ENCODE measurements around the gene SYNC.
"Not testable (repeated sequence)": the region's sequence is repeated elsewhere in the genome, so short reads cannot be mapped to it uniquely, and the experiment has no call there.

The SYNC gene

DNA sequence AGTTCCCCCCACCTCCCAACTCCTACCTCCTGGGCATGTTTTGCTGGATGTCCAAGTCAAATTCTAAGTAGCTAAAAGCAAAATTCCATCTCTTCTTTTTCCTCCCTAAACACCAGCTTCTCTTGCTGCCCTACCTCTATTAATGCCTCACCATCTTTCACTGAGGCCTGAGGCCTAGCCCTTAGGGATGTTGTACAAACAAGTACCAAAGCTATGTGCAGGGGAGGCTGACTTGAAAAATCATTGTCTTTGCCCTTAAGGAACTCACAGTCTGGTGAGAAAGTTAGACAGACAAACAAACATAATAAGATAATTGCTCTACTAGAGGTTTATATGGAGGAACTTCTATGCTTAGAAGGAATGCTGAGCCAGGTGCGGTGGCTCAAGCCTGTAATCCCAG, 25.3 kb upstream of the SYNC start:
- intact Hi-C loops (cut with DNase I) = no loop called here
- DNase-seq = no peak

DNA sequence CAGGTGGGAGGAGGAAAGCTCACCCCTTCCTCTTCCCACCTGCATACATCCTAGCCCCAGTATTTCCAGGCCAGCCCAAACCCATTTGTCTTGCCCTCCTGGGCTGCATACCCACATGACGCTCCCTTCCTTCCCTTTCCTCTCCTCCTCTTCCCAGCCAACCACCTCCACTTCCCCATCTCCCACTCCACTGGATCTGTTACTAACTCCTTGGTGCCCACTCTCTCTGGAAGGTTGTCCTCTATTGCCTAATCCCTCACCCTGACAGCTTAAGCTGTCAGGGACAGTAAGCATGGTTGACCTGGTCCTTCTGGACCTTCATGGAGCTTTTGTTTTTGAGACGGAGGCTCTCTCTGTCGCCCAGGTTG, 23.0 kb upstream of the SYNC start:
- intact Hi-C loops (cut with DNase I) = no loop called here
- DNase-seq = no peak

DNA sequence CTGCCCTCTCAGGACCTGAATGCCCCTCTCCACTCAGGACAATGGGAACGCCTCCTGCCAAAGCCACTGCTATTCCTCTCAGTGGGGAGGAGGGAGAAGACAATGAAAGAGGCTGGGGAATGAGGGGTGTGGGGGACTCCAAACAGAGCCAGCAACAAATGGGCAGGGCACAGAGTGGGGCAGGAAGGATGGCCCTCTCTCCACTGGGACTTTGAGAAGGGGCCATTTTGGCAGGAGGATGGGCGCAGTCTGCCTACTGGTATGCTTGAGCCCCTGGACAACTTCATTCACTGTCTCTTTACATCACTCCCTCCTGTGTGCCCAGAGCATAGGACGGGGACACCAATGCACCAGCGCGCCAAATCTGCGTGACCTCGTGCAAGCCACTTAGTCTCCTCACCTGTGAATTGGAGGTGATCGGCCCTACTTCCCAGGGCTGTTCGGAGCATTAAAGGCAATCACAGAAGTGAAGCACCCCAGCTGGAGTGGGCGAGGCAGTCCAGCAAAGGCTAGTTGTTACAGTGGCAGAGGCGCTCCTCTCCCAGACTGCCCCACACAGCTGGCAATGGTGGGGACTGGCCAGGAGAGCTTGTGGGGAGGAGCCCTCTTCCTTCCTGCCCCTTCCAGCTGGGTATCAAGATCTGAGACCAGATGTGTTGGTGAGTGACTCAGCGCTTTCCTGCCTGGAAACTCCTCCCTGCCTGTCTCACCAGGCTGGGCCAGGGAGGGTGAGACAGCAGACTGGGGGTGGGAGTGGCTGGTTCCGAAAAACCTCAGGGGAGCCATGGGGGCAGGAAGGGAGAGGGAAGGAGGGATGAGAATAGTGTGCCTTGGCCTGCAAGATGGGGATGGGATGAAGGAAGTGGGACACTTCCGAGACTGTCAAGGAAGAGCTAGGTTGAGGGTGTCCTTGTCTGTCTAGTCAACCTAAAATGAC, 22.4 kb upstream of the SYNC start:
- intact Hi-C loops (cut with DNase I) = no loop called here
- DNase-seq = peak in 16 of 42 donors; percentile 5 to 55 (median 31)

DNA sequence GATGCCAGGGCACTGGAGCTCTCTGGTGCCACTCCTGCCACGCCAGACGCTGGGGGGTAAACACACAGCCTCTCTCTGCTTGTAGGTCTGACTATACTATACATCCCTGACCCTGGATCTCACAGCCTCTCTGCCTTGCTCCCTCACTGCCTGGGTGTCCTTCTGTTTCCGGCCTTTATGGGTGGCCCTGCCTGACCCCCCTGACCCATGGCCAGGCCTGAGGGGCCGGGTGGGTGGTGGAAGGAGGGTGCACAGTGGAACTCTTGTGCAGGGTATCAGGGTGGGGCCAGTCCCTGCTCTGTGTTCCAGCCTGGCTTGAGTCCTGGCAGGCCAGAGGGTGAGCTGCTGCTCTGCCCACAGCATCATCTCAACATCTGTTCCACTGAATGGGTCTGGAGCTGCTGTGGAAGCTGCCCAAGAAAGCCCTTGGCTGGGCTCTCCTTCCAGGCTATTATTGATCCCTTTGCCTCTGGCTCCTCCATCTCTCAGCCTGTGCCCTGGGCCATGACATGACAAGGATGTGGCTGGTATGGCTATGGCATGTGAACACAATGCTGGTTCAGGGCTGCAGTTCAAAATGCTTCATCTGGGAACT, 17.2 kb upstream of the SYNC start:
- DNase-seq = no peak
- intact Hi-C loops (cut with DNase I) = no loop called here

DNA sequence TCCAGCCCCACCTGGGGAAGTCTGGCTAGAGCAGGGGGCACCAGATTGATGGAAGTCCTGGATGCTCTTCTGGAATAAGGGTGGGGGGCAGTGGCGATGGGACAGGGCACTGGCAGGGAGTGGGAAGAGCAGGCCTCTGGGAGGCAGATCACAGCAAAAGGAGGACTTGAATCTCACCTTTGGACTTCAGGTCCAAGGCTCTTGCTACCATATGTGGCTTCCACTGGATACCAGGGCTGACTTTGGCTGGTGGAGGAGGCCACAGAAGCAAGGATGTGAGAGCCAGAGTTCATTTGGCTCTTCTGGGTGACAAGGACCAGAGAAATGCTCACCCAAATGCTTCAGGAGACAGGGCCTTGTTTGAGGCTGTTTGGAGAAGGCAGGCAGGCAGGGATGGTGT, 16.0 kb upstream of the SYNC start:
- intact Hi-C loops (cut with DNase I) = no loop called here
- DNase-seq = no peak

DNA sequence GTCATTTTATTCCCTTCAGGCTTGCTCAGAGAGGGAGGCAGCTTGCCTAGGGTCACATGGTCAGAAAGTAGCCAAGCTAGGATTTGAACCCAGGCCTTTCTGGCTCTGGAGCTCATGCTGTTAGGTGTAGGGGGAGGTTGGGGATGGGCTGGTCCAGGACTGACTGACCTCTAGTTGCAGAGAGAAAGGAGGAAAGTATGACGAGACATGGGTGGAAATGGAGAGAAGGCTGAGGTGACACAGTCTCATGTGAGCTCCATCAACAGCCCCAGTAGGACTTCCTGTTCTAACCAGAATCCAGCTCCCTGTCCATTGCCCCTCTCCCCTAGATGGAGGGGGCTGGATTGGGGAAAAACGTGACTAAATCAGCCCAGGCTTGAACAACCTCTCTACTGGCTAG, 15.5 kb upstream of the SYNC start:
- DNase-seq = no peak

DNA sequence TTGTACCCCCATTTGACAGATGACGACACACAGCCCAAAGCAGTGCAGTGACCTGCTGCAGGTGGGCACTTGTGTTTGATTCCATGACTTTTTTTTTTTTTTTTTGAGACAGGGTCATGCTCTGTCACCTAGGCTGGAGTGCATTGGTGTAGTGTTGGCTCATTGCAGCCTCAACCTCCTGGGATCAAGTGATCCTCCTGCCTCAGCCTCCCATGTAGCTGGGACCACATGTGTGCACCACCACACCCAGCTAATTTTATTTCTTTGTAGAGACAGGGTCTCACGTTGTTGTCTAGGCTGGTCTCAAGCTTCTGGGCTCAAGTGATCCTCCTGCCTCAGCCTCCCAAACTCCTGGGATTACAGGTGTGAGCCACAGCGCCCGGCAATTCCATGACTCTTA, 14.9 kb upstream of the SYNC start:
- intact Hi-C loops (cut with DNase I) = no loop called here
- no peak for DNase-seq

More for the DNA sequence above, 15.5 kb upstream of the SYNC start:
- intact Hi-C loops (cut with DNase I) = no loop called here

DNA sequence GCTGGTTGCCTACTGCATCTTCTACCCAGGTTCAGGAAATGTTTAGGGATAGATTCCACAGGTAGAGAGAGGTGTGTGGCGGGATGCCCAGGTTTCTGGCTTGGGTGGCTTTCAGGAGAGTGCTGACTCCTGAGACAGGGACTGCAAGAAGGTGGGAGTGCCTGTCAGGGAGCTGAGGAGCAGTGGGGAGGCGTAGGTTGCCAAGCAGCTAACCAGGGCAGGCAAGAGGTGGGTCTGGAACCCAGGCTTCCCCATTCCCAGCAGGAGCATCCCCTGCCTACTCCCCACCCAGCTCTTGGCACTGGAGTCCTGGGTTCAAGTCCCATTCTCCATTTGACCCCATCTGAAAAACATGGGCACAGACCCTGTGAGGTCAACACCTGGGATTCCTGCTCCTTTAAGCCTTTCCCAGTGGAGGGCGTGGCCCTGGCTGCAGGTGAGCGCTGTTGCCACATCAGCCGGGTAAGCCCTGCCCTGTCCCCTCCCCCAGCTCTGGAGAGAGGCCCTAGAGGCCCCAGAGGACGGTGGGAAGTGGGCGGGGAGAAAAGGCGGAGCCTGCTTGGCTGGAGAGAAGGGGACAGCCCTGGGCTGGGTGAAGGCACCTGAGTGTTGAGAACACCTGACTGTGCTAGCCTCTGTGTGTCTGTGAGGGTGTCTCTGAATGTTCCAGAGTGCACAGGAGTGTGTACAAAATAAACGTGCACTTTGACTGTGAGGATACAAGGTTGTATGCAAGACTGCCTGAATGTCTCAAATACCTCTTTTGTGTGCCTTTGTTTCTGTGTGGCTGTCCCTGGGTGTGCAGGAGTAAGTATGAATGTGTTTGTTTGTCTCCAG, 14.0 kb upstream of the SYNC start:
- intact Hi-C loops (cut with DNase I) = no loop called here
- DNase-seq = peak in 11 of 42 donors; percentile 9 to 44 (median 27)

DNA sequence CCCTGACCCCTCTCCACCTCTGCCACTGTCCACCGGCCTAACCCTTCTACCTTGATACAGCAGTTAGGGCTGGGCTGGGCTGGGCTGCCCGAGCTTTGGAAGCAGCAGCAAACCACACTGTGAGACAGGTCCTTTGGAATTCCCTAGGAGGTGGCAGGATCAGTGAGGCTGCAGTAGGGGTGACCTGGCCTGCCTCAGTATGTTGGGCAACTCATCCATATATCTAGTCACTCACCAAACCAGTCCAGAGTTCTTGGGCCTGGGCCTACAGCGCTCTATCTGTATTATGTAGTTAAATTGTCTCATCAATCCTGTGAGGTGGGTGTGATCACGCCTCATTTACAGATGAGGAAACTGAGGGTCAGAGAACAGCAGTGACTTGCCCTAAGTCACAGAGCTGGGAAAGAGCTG, 13.3 kb upstream of the SYNC start:
- intact Hi-C loops (cut with DNase I) = no loop called here
- no peak for DNase-seq

DNA sequence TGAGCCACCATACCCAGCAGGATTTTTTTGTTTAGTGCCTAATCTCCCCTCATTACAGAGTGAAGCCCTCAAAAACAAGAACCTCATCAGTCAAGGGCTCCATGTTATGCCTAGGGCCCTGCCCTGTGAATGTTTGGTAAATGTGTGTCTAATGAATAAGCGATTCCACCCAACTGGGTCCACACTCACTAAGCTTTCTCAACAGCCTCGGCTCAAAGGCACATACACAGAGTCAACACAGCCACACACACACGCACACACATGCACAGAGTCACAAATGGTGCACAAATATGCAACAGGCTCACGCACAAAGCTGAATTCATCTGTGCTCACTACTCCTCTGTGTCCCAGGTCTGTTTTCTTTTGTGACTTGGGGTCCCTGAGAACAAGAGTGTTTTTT, 11.7 kb upstream of the SYNC start:
- intact Hi-C loops (cut with DNase I) = no loop called here
- no peak for DNase-seq

DNA sequence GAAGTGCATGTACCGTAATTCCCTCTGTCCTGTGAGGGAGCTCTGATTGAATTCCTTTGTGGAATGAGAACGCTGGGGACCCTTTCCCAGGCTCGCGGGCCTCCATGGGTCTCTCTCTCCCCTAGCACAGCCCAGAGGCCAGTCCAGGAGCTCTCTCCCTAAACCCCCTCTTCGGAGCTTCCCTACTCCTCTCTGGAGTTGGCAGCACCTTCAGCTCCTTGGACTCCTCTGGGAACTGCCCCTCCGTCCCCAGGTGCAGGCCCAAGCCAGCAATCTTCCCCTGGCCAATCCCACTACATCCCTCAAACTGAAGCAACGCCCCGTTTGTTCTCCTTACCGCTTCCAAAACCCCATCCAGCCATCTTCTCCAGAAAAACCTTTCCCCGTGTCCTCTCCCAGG, 10.5 kb upstream of the SYNC start:
- intact Hi-C loops (cut with DNase I) = no loop called here
- DNase-seq = no peak

DNA sequence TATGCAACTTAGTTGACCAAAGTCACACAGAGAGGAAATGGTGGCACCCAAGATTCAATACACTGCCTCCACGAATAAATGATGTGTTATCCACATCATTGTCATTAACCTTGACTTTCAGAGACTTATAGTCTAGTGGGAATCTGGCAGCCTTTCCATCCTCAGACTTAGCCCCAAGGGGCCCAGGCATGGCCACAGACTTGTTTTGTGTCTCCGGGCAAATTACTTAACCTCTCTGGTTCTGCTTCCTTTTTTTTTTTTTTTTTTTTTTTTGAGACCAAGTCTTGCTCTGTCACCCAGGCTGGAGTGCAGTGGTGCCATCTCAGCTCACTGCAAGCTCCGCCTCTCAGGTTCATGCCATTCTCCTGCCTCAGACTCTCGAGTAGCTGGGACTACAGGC, 8.7 kb upstream of the SYNC start:
- DNase-seq; intact Hi-C loops (cut with DNase I): not testable (repeated sequence)

DNA sequence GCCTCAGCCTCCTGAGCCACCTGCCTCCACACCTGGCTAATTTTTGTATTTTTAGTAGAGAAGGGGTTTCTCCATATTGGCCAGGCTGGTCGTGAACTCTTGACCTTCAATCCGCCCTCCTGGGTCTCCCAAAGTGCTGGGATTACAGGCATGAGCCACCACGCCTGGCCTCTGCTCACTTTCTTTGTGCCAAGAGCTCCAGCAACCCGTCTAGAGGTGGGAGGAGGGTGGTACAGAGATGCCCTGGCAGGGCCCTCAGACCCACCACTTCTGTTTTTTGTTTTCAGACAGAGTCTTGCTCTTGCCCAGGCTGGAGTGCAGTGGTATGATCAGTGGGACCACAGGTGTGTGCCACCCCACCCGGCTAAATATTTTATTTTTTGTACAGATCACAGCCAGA, 6.9 kb upstream of the SYNC start:
- DNase-seq = no peak
- intact Hi-C loops (cut with DNase I) = no loop called here

DNA sequence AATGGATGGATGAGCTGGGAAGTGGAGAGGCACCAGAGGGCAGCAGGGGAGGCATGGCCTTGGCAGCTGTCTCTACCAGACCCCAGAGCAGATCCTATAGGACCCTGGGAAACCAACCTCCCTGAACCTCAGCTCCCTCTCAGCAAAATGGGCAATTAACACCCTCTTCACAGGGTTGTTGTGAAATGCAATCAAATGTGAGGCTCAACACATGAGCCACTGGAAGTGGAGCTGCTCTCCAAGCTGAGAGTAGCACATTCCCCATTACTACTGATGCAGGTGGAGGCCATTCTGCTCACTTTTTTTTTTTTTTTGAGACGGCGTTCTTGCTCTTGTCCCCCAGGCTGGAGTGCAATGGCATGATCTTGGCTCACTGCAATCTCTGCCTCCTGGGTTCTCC, 6.5 kb upstream of the SYNC start:
- DNase-seq = no peak
- intact Hi-C loops (cut with DNase I) = no loop called here

DNA sequence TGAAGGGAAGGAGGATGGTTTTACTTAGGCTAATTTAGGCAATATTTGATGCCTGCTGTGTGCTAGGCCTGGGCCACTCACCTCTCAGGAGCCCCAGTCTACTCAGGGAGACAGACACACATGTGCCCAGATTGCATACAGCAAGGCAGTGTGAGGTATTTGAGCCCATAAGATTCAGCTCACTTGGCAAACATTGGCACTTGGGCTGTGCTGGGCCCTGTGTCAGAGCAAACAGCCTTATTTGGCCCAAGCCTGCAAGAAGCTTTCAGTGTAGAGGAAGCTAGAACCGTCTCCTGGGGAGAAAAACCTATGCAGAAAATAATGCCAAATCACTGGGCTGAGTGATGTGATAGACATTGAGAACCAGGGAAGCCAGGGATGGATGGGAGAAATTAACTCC, 3.9 kb upstream of the SYNC start:
- intact Hi-C loops (cut with DNase I) = no loop called here

DNA sequence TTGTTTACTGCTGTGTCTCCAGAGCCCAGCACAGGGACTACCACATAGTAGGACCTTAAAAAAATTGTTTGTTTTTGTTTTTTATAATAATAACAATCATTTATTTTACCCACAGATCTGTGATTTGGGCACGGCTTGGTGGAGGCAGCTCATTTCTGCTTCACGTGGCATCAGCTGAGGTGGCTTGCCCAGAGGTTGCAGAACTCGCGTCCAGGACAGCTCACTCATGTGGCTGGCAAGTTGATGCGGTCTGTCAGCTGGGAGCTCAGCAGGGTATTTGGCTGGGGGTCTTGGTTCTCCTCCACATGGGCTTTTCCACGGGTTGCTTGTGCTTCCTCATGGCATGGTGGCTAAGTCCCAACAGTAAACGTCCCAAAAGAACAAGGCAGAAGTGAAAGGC, 2.9 kb upstream of the SYNC start:
- intact Hi-C loops (cut with DNase I) = no loop called here
- no peak for DNase-seq

More for the DNA sequence above, 3.9 kb upstream of the SYNC start:
- DNase-seq = no peak

DNA sequence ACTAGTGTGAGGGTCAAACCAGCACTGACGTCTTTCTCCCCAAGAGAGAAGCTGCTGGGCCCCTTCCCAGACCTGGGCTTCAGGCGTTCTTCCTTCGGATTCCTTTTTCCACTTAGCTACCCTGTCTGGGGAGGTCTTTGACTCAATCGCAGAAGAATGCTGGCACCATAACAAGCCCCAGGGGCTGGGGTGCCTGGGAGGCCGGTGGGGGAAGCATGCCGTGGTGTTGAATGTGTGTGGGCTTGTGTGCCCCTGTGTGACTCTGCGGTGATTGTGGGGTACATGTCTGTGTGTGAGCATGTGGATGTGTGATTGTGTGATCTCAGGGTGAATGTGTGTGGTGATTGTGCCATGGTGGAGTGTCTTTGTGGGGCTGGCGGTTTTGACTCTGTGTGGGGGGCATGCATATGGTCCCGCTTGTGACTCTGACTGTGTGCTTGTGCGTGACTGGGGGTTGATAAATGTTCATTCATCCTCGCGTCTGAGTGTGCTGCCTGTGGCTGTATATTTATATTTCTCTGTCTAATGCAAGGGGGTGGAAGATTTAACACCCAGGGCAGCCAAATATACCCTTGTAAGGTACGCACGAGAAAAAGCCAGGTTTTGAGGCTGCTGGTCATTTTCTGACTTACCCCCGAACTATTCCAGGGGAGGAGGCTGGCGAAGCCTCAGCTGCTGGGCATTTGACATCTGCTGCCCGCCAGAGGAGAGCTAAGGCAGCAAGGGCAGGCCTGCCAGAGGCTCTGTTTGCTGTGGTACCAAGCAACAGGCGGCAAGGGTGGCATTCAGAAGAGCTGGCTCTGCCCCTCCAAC, 1.1 kb upstream of the SYNC start:
- peak in 13 of 42 donors; percentile 15 to 49 (median 38) for DNase-seq
- intact Hi-C loops (cut with DNase I) = no loop called here

DNA sequence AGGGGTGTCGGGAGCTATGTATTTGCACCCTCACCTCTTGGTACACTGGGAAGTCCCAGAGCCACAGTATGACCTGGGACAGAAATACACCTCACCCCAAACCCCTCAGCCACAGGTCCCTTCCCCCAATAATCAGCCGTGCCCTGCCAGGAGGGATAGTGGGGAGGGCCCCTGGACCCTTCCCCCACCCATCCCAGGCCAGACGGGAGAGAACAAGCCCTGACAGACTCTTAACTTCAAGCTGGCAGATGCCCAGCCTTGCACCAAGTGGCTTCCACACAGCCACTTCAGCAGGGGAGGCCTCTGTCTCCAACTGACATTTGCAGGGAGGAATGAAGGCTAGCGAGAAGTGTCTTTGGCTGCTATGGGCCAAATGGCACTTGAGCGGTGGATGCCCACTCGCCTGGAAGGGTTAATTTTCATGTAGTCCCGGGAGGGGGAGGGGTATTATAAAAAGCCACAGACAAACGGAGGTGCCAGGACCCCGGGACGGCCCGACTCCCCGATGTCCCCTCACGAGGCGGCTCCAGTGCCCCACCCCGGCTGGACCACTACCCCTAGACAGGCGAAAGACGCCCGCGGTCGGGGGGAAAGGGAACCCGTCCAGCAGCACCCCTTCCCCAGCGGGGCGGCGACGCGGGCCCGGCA, 495 bp downstream of the SYNC start:
- peak in 7 of 42 donors; percentile 12 to 38 (median 20) for DNase-seq
- intact Hi-C loops (cut with DNase I) = no loop called here

Measured in head of caudate nucleus (tissue), 42 donors.